Measurements from ENCODE around the gene PSMA1. TPM values are rescaled to one million over a fixed set of nuclear protein-coding genes. Genes with fewer than 3 reads are reported as not detected.

The PSMA1 gene
- total and polyA plus RNA-seq, 2 of the 13 experiments (the other 11 are each of a cell fraction or from before 2014, with no cell fraction given): 188 to 229 TPM

- no peak for TF ChIP-seq ZMAT5 (CRISPR knock-in tag; IDR thresholded peaks at IDR 0.05; ENCODE audit: borderline replicate concordance, low read depth)
- no peak for TF ChIP-seq HDAC1 (CRISPR knock-in tag; IDR thresholded peaks at IDR 0.05)
- TF ChIP-seq RARA (CRISPR knock-in tag; IDR thresholded peaks at IDR 0.05): no peak
- TF ChIP-seq MTERF4 (CRISPR knock-in tag; IDR thresholded peaks at IDR 0.05): no peak
Measured at GRCh38 chr11:14539982-14540421, 19.8 kb upstream of the PSMA1 start (continued).

GRCh38 chr11:14538926-14539554 is 18.9 kb upstream of the PSMA1 start:
- Histone ChIP-seq H2AFZ (ENCODE audit: low read length) (no peak overlapping the region), H3K36me3 (replicated peaks in 1 of 2; ENCODE audit: control insufficient read depth in 1 of 2, insufficient read depth in 2 of 2, low read length in 2 of 2) (no peaks in the 10 kb centered on the region; a peak in 1 of 5 replicates), H3K9ac (ENCODE audit: insufficient read depth, low read depth, low read length) (no peak overlapping the region), H3K4me1 (ENCODE audit: insufficient read depth, low read length) (peaks cover 31% of the 10 kb centered on the region), H3K79me2 (ENCODE audit: insufficient read depth, low read length) (no peaks in the 10 kb centered on the region), H3K27me3 (ENCODE audit: control insufficient read depth in 1 of 2, insufficient read depth in 2 of 2, low read length in 2 of 2) (no peaks in the 10 kb centered on the region), H3K4me2 (ENCODE audit: low read depth, low read length) (no peak overlapping the region), H3K9me3 (ENCODE audit: low read length) (no peaks in the 10 kb centered on the region), H4K20me1 (ENCODE audit: insufficient read depth, low read length) (no peaks in the 10 kb centered on the region), H3K27ac (ENCODE audit: extremely low read length, insufficient read depth, low read length) (no peak overlapping the region), H3K4me3 (replicated peaks in 1 of 3; ENCODE audit: insufficient read depth in 1 of 3, low read depth in 2 of 3, low read length in 3 of 3) (no peak overlapping the region)
- 85% methylated on average over 3 of the region's 3 CpGs for WGBS (ENCODE audit: low lambda C conversion rate)
- intact Hi-C loops (cut with micrococcal nuclease; ENCODE audit: unreplicated experiment) (loop anchor here (5.0 kb wide), 1 partner anchor 248 kb away; no protein-coding TSS in a partner anchor), in situ Hi-C loops (cut with HindIII; ENCODE audit: extremely low pct_ligation_motif_present, low pct_unique_long_range_greater_than_20kb) (loop anchor here (5.0 to 25.0 kb wide), 2 partner anchors 98 to 368 kb away; partner anchors contain the start of gene PDE3B)
- no peak for ATAC-seq
- CTCF ChIA-PET (ENCODE audit: low intra/inter-chr PET ratio, low total read pairs): no interaction called here
- POLR2A ChIA-PET: no interaction called here
- FAIRE-seq: no peak
- DNase-seq (ENCODE audit: low spot score): no peak
- BruUV-seq (replicated peaks): no TSS peak
- TF ChIP-seq ZBTB2 (CRISPR knock-in tag; IDR thresholded peaks at IDR 0.05; ENCODE audit: low read depth): no peak
- no peak for TF ChIP-seq MNT (IDR thresholded peaks at IDR 0.05)
- TF ChIP-seq TMF1 (CRISPR knock-in tag; IDR thresholded peaks at IDR 0.05; ENCODE audit: low read depth): no peak
- no peak for TF ChIP-seq SIX4 (CRISPR knock-in tag; IDR thresholded peaks at IDR 0.05)
- no peak for TF ChIP-seq SMARCE1 (IDR thresholded peaks at IDR 0.05; ENCODE audit: borderline replicate concordance)
- TF ChIP-seq ZBTB42 (CRISPR knock-in tag; IDR thresholded peaks at IDR 0.05): no peak
- no peak for TF ChIP-seq PHF8 (CRISPR knock-in tag; IDR thresholded peaks at IDR 0.05)
- TF ChIP-seq GFI1 (CRISPR knock-in tag; IDR thresholded peaks at IDR 0.05; ENCODE audit: borderline replicate concordance): no peak
- no peak for TF ChIP-seq DBP (CRISPR knock-in tag; IDR thresholded peaks at IDR 0.05; ENCODE audit: not compliant biosample characterization)
- TF ChIP-seq BCL3 (CRISPR knock-in tag; IDR thresholded peaks at IDR 0.05): no peak
- no peak for TF ChIP-seq ZBTB1 (CRISPR knock-in tag; IDR thresholded peaks at IDR 0.05; ENCODE audit: borderline replicate concordance)
